Suprapubic skin (tissue), 4 donors: ENCODE results near the gene FOLH1. TPM values are rescaled to one million over a fixed set of nuclear protein-coding genes. Genes with fewer than 3 reads are reported as not detected.
"Not testable (repeated sequence)": the region's sequence is repeated elsewhere in the genome, so short reads cannot be mapped to it uniquely, and the experiment has no call there.

Source experiments
- DNase-seq, 2 donors: peaks; one replicate each; pipeline ENCODE4 v3.0.0-alpha.2; 2019; ENCODE audit warnings: low spot score in 2 of 2
- H3K27ac ChIP-seq: fragments of 200-600 bp; sonication (generic); one replicate; pipeline ENCODE4 v1.5.1; 2019
- H3K27me3 ChIP-seq: fragments of 200-600 bp; sonication (generic); one replicate; pipeline ENCODE4 v1.5.1; 2019
- H3K36me3 ChIP-seq: fragments of 200-600 bp; sonication (generic); one replicate; pipeline ENCODE4 v1.5.1; 2019
- H3K4me1 ChIP-seq: fragments of 200-600 bp; sonication (generic); one replicate; pipeline ENCODE4 v1.5.1; 2019
- H3K4me3 ChIP-seq: fragments of 200-600 bp; sonication (generic); one replicate; pipeline ENCODE4 v1.5.1; 2019; ENCODE audit warnings: mild to moderate bottlenecking
- H3K9me3 ChIP-seq: fragments of 200-600 bp; sonication (generic); one replicate; pipeline ENCODE4 v1.5.1; 2019
- CTCF ChIP-seq, 2 donors: fragments of 200-600 bp in 1 of 2; fragments of 450-650 bp in 1 of 2; sonication (generic) in 1 of 2; IDR thresholded peaks; one replicate each; pipeline ENCODE4 v1.5.1; 2016 to 2019; ENCODE audit warnings: antibody characterized with exemption in 2 of 2, mild to moderate bottlenecking in 1 of 2, moderate library complexity in 1 of 2
- EP300 ChIP-seq: sonication (generic); formaldehyde crosslinking; IDR thresholded peaks from one replicate; pipeline ENCODE4 v1.6.1; 2017; ENCODE audit warnings: antibody characterized with exemption
- POLR2A ChIP-seq, 2 donors: fragments of 450-650 bp; IDR thresholded peaks; one replicate each; pipeline ENCODE4 v1.6.1; 2017; ENCODE audit warnings: antibody characterized with exemption in 2 of 2, mild to moderate bottlenecking in 2 of 2, moderate library complexity in 2 of 2
- POLR2AphosphoS5 ChIP-seq, 3 donors: sonication (generic); formaldehyde crosslinking; IDR thresholded peaks; one replicate each; pipeline ENCODE4 v1.6.1; 2017; ENCODE audit warnings: antibody characterized with exemption in 3 of 3
- WGBS: methylation state at CpG from one replicate; pipeline ENCODE4 v1.1.5; 2018; 5-methylcytosine and 5-hydroxymethylcytosine counted together
- total RNA-seq, 4 donors: library from RNA; depleted of rRNA; stranded (reverse); fragments of >200 nt; gene quantifications; one replicate each; pipeline ENCODE4 v1.1.0, GENCODE V29; 2016

FOLH1 gene
- 1 to 10 TPM in 3 of 4 donors, under 1 TPM in 1; 0.64 to 2.6 (median 1.5) TPM for total RNA-seq

DNA sequence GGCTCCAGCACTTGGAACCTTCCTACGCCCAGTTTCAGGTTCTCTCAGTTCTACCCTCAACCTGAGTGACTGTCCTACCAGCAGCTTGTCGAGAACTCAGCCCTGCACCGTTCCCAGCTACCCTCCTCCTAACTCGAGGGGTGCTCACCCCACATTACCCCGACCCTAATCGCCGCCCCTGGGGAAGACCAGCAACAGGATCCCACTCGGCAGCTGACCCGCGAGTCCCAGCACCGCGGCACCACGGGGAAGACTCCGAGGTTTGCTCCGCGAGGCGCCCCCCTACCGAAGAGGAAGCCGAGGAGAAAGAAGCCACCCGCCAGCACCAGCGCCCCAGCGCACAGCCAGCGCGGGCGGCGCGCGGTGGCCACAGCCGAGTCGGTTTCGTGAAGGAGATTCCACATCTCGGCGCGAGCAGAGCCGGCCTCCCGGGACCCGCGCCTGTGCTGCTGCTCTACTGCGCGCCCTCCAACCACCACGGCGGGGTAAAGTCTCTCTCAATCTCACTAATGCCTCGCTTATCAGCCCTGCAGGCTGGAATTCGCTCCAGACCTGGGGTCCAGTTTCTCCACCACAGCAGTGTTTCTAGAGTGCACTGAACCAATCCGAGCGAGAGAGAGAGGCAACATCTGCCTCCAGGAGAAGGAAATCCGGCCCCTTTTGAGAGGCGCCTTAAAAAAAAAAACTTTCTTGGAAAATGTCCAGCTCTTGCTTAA is at the start of gene FOLH1:
Gene FOLH1 (minus strand): TSS at position 597 of the 716 bp plus-strand sequence. CDS start 193 bp downstream, at position 404.
- 3% methylated on average over 18 of the region's 48 CpGs for WGBS
- peaks cover 6% of the 10 kb centered on the region for H3K27me3 ChIP-seq
- no peak for DNase-seq
- TF ChIP-seq EP300 (no peak), CTCF (IDR thresholded peaks at IDR 0.05) (no peak), POLR2AphosphoS5 (IDR thresholded peaks at IDR 0.05) (no peak), POLR2A (IDR thresholded peaks at IDR 0.05) (no peak)
- no peaks in the 10 kb centered on the region for H3K36me3 ChIP-seq
- peaks cover 4% of the 10 kb centered on the region for H3K4me1 ChIP-seq
- peak within 1 kb of the TSS; percentile 54 for H3K4me3 ChIP-seq
- H3K9me3 ChIP-seq, result no peaks in the 10 kb centered on the region
- peak within 1 kb of the TSS; percentile 24 for H3K27ac ChIP-seq

DNA sequence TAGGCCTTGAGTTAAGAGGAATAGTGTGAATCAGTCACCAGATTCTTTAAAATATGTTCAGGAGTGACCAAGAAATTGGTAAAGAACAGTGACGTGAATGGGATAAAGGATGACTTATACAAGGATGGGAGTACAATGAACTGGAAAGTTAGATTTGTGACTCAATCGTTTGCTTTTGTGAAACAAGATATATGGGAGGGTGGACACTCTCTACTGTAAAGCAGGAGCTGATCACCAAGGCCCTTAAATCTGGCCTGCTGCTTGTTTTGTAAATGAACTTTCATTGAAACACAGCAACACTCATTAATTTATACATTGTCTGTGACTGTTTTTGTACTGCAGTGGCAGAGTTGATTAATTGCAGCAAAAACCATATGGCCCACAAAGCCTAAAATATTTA is 46.7 kb upstream of the FOLH1 start:
- not testable (repeated sequence) for H3K36me3 ChIP-seq, H3K4me3 ChIP-seq, H3K9me3 ChIP-seq, H3K4me1 ChIP-seq, DNase-seq, H3K27ac ChIP-seq, H3K27me3 ChIP-seq
- 55% methylated on average over 2 of the region's 2 CpGs for WGBS

GRCh38 chr11:49251212-49251611 is 42.8 kb upstream of the FOLH1 start:
- not testable (repeated sequence) for H3K36me3 ChIP-seq, H3K27me3 ChIP-seq, H3K9me3 ChIP-seq, DNase-seq, H3K4me1 ChIP-seq, H3K27ac ChIP-seq, H3K4me3 ChIP-seq
- 64% methylated on average over 5 of the region's 5 CpGs for WGBS

GRCh38 chr11:49250398-49251115 is 42.2 kb upstream of the FOLH1 start:
- not testable (repeated sequence) for H3K4me1 ChIP-seq, H3K27ac ChIP-seq, DNase-seq, H3K27me3 ChIP-seq, H3K4me3 ChIP-seq, H3K36me3 ChIP-seq, H3K9me3 ChIP-seq
- WGBS, result 84% methylated on average over 5 of the region's 5 CpGs

GRCh38 chr11:49249363-49249762 is 41.0 kb upstream of the FOLH1 start:
- H3K27me3 ChIP-seq, DNase-seq, H3K9me3 ChIP-seq, H3K27ac ChIP-seq, H3K36me3 ChIP-seq, H3K4me3 ChIP-seq, H3K4me1 ChIP-seq: not testable (repeated sequence)
- WGBS, result 96% methylated on average over 3 of the region's 3 CpGs

DNA sequence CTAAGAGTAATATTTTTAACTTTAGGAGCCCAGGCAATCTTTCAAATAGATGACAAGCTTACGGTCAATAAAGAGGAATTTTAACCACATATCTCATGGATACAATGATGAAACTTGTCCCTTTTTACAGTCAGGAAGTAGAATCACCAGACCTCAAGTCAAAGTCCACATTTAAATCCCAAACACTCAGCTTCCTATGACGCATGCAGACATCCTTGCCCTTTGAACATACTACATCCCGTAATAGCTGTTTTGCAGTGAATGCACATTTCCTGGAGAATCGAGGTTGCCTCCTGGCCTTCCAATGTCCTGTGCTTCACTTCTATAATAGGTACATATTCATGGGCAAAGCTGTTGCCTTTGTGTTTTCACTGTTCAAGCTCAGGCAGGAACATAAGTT is 25.3 kb upstream of the FOLH1 start:
- H3K36me3 ChIP-seq, H3K9me3 ChIP-seq, H3K27me3 ChIP-seq, H3K27ac ChIP-seq, H3K4me3 ChIP-seq, H3K4me1 ChIP-seq, DNase-seq: not testable (repeated sequence)
- WGBS, result 80% methylated on average over 4 of the region's 4 CpGs

- 67% methylated on average over 5 of the region's 5 CpGs for WGBS
- not testable (repeated sequence) for H3K27me3 ChIP-seq, H3K4me3 ChIP-seq, DNase-seq, H3K9me3 ChIP-seq, H3K27ac ChIP-seq, H3K36me3 ChIP-seq, H3K4me1 ChIP-seq
These were observed 24.6 kb upstream of the FOLH1 start for GRCh38 chr11:49233019-49233418.

GRCh38 chr11:49231725-49232124 is 23.3 kb upstream of the FOLH1 start:
- not testable (repeated sequence) for DNase-seq, H3K27ac ChIP-seq, H3K4me1 ChIP-seq, H3K4me3 ChIP-seq, H3K27me3 ChIP-seq, H3K9me3 ChIP-seq, H3K36me3 ChIP-seq
- 47% methylated on average over 3 of the region's 3 CpGs for WGBS

- not testable (repeated sequence) for H3K27ac ChIP-seq, H3K4me1 ChIP-seq, DNase-seq, H3K4me3 ChIP-seq, H3K9me3 ChIP-seq, H3K27me3 ChIP-seq, H3K36me3 ChIP-seq
- 47% methylated on average over 1 of the region's 1 CpG for WGBS
These were observed 22.1 kb upstream of the FOLH1 start for GRCh38 chr11:49230534-49230933.

DNA sequence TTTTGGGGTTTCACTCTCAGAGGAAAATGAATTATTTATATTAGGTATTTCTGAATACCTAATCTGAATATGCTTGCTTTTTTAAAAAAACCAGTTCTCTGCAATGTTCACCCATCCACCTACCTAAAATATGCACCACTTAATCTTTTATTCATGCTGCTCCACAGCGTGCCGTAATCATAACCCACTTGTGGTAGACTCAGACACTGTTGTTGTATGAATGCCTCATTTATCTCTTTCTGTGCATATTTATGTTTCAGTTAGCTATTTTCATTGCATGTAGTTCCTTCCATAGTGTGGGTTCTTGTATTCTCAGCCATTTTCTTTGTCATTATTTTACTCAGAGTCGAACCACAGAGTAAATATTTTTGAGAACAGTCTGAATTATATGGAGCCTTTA is 21.6 kb upstream of the FOLH1 start:
- H3K9me3 ChIP-seq, H3K4me1 ChIP-seq, H3K36me3 ChIP-seq, H3K4me3 ChIP-seq, H3K27me3 ChIP-seq, H3K27ac ChIP-seq, DNase-seq: not testable (repeated sequence)
- 80% methylated on average over 3 of the region's 3 CpGs for WGBS
